Renal pelvis (tissue), 4 donors: ENCODE results near the gene SEPTIN5. TPM values are rescaled to one million over a fixed set of nuclear protein-coding genes. Genes with fewer than 3 reads are reported as not detected.
A peak's percentile ranks its signal among the peaks of the same experiment; 100 is the strongest.

Source experiments
- DNase-seq: peaks from one replicate; pipeline ENCODE4 v3.0.0-alpha.2; 2013
- polyA plus RNA-seq, 3 donors: library from polyadenylated mRNA; unstranded; fragments of 120-200 nt; gene quantifications; one replicate each; pipeline ENCODE4 v1.2.1, GENCODE V29; 2013; ENCODE audit not compliant: insufficient read length in 3 of 3

The SEPTIN5 gene
- polyA plus RNA-seq, 3 donors = 27.2 to 36.3 (median 34.6) TPM

DNA sequence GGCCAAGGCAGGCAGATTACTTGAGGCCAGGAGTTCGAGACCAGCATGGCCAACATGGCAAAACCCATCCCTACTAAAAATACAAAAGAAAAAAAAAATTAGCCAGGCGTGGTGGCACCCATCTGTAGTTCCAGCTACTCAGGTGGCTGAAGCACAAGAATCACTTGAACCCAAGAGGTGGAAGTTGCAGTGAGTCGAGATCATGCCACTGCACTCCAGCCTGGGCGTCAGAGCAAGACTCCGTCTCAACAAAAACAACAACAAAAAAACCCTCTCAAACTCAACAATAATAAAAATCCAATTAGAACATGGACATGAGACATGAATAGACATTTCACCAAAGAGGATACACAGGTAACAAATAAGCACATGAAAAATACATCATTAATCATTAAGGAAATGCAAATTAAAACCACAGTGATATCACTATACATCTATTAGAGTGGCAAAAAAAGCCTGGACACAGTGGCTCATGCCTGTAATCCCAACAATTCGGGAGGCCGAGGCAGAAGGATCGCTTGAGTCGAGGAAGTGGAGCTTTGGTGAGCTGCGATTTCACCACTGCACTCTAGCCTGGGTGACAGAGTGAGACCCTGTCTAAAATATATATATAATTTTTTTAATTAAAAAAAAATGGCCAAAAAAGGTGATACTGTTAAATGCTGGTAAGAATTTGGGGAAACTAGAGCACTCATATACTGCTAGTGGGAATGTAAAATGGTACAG is 12.7 kb upstream of the SEPTIN5 start:
- DNase-seq = no peak

- no peak for DNase-seq
Measured at GRCh38 chr22:19703869-19704268, 10.4 kb upstream of the SEPTIN5 start.

DNA sequence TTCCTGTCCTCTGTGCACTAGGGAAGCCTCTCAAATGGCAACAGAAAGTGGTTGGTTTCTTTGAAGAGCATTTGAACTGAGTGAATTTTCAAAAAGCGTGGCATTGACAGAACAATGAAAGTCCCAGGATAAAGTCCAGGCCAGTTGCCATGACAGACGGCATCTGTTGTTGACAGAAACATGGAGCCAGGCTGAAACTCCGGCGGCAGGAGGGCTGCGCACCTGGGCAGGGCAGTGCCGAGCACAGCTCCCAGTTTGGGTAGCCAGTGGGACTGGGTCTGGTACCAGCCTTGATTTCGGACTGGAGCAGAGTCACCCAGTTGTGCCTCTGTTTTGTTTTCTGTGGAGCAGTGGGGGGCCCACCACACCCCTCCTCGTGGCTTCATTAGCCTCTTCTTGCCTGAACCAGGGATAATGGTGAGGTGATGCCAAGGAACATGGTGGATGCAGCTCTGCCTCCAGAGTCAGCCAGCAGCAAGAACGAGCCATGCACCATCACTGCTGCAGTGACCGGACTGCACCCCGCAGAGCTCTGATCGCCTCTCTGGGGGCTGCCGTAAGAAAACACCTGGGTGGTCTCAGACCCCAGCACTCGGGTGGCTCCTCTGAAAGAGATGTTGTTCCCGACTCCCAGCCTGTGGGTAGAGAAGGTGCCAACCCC is 9.8 kb upstream of the SEPTIN5 start:
- DNase-seq = no peak

DNA sequence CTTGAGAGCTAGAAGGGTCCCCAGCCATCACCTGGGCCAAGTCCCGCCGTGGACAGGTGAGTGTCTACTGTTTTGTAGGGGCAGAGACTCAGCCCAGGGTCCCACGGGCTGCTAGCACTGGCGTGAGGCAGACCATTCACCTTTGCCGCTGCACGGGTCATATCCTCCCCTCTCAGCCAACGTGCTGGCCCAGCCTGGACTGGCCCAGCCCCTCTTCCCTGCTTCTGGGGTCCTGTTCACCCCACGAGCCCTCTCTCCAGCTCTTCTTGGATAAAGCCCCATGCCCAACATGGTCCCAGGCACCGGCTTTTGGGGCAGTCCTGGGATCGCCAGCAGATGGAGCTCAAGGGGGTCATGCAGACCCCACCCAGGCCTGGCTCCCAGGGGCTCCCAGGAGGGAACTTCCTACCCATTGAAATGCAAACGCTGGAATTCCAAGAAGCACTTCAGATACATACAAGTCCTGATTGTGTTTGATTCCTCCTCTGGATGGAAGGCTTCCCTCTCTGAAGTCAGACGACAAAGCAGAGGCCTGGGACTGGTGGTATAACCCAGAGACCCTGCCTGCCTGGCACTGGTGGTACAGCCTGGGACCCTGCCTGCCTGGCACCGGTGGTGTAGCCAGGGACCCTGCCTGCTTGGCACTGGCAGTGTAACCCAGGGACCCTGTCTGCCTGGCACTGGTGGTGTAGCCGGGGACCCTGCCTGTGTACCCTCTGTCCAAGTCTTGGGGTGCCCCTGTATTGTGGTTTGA is 8.9 kb upstream of the SEPTIN5 start:
- DNase-seq = no peak

DNA sequence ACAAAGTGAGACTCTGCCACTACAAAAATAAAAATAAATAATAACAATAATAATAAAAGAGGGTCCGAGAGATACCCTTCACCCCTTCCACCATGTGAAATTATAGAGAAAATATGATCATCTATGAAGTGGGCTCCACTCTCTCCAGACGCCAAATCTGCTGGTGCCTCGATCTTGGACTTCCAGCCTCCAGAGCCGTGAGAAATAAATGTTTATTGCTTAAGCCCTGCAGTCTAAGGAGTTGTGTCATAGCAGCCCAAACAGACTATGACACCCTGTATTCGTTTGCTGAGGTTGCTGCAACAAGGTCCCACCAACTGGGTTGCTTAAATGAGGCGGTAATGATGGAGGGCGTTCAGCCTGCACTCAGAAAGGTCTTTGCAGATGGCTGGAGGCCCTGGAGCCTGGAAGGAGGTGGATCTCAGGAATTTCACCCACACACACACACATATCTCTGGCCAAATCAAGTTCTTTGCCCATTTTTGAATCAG is 7.6 kb upstream of the SEPTIN5 start:
- DNase-seq = no peak

- no peak for DNase-seq
Measured at GRCh38 chr22:19707347-19708290, 6.7 kb upstream of the SEPTIN5 start.

- DNase-seq = no peak
Measured at GRCh38 chr22:19708321-19709011, 5.8 kb upstream of the SEPTIN5 start.

- no peak for DNase-seq
Measured at GRCh38 chr22:19709063-19709769, 5.1 kb upstream of the SEPTIN5 start.

GRCh38 chr22:19710020-19710768 is 4.1 kb upstream of the SEPTIN5 start:
- DNase-seq = no peak

- no peak for DNase-seq
Measured at GRCh38 chr22:19710769-19711106, 3.6 kb upstream of the SEPTIN5 start.

GRCh38 chr22:19713245-19713644 is 1.1 kb upstream of the SEPTIN5 start:
- DNase-seq = no peak

GRCh38 chr22:19713650-19714311 is 522 bp upstream of the SEPTIN5 start:
- no peak for DNase-seq

DNA sequence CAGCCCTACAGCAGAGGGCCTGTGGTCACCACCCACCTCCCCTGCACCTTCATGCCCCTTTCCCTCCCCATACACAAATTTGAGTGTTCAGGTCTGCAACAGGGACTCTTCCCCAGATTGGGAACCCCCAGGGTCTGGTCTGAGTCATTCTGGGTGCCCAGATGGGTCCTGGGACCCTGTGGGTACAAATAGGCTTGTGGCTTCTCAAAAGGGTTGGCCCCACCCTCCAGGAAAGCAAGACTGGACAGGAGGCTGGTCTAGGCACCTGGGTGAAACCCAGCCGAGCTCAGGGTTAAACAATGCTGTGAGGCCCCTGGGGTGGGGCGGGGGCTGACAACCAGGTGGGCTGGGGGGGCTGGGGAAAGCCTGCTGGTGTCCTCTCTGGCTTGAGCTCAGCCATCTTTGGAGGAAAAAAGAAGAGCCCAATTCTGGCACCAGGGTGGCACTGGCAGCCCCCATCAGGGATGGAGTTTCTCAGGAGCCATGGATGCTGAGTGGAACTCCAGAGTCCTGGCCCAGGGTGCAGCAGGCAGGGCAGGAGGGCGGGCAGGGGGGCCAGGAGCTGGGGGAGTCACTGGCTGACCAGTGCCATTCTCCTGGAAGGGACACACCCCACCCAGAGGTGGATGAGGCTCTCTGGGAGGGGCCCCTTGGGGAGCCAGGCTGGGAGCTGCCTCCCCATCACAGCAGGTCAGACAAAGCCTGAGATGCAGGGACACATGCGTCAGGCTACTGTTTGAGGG is 1.1 kb downstream of the SEPTIN5 start:
- no peak for DNase-seq

- DNase-seq = no peak
Measured at GRCh38 chr22:19716041-19716828, 1.9 kb downstream of the SEPTIN5 start.

GRCh38 chr22:19716829-19717105 is 2.5 kb downstream of the SEPTIN5 start:
- DNase-seq = no peak

DNA sequence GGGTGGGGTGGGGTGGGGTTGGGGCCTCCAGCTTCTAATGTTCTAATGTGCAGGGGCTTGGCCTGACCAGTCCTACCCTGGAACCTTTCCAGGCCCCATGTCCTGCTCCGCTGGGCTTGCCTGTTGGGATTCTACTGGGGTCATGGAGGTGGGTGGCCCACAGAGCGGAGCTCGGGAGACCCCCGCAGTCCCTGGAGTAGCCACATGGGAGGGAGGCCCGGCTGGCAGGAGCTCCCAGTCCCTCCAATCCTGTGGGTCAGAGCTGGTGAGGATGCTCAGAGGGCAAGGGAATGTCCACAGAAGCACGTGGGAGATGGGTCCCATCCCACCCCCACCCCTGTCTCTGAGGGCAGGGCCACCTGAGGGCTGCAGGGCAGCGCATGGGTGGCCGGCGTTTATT is 2.9 kb downstream of the SEPTIN5 start:
- no peak for DNase-seq

DNA sequence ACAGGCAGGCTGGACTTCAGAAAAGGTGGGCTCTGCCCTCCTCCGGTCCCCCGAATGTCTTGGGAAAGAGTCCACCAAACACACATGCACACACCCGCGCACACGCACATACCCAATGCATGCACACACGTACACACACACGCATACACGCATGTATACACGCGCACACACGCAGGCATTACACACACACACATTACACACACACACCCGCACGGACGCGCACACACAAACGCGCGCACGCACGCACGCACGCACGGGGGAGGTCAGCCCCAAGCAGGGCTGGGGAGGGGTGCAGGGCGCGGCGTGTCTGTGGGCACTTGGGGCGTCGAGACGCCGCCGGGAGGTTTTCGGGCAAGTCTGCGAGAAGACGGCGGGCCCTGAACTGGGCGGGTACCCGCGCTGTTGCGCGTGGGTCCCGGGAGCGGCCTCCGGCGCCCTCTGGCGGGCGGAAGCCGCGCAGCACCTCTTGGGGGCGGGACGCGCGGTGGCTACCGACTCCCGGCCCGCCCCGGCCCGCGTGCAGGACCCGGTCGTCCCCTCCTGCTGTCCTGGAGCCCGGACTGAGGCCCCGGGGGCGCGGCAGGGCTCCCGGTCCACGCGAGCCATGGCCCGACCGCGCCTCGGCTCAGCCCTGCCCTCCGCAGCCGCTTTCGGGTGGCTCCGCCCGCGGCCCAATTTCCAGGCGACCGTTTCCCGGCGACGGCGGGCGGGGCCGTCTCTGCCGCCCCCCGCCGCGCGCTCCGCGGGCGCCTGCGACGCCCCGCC is 3.6 kb downstream of the SEPTIN5 start:
- peak; percentile 66 for DNase-seq
